Endothelial cell of umbilical vein (primary cell): ENCODE measurements around the gene OPCML. TPM values are rescaled to one million over a fixed set of nuclear protein-coding genes. Genes with fewer than 3 reads are reported as not detected.

ENCODE experiments used
- BruUV-seq: library from RNA; stranded (reverse); fragments of 400-500 nt; replicated peaks from 2 replicates; lab custom pipeline; 2021; lab: Mats Ljungman, UMichigan
- CTCF ChIA-PET: fragments of 300-600, 350-600 bp; sonication (Branson Sonifier 250); formaldehyde crosslinking; loops from one replicate; lab custom pipeline; 2021; ENCODE audit warnings: antibody characterized with exemption, inconsistent platforms; lab: Charles Lee
- POLR2A ChIA-PET: fragments of 300-600, 350-600 bp; sonication (Branson Sonifier 250); formaldehyde crosslinking; loops from one replicate; lab custom pipeline; 2021; ENCODE audit warnings: antibody characterized with exemption, inconsistent platforms; lab: Charles Lee
- DNase-seq: peaks from one replicate; pipeline ENCODE4 v3.0.0-alpha.2; 2011; ENCODE audit warnings: low read depth, low spot score
- FAIRE-seq: peaks from 2 replicates; lab custom pipeline; 2011; peaks lifted over from hg19 to GRCh38; lab: Jason Lieb, UNC
- H2AFZ ChIP-seq: 2 replicates; pipeline ENCODE4 v1.6.0; 2012; ENCODE audit warnings: low read depth, low read length, control low read depth, inconsistent platforms
- H3K27ac ChIP-seq: 2 replicates; pipeline ENCODE4 v1.5.1; 2011; ENCODE audit warnings: low read depth, mild to moderate bottlenecking, control low read depth, low read length, moderate library complexity; ENCODE audit not compliant: insufficient read depth
- H3K27me3 ChIP-seq, 2 experiments: 2 replicates each; pipeline versions ENCODE4 v1.6.0 to v1.6.1; 2011; ENCODE audit warnings: low read length in 2 of 2, mixed read lengths in 1 of 2; ENCODE audit not compliant: control insufficient read depth in 2 of 2, insufficient read depth in 2 of 2
- H3K36me3 ChIP-seq, 2 experiments: 2 replicates in 1 of 2; 3 replicates in 1 of 2; pipeline ENCODE4 v1.5.1; 2011; ENCODE audit warnings: low read length in 2 of 2, mild to moderate bottlenecking in 1 of 2, moderate library complexity in 1 of 2; ENCODE audit not compliant: control insufficient read depth in 2 of 2, insufficient read depth in 2 of 2; ENCODE audit errors: extremely low read depth in 1 of 2
- H3K4me1 ChIP-seq: 3 replicates; pipeline ENCODE4 v1.5.1; 2011; ENCODE audit warnings: mild to moderate bottlenecking, low read length; ENCODE audit not compliant: control insufficient read depth, insufficient read depth; ENCODE audit errors: extremely low read depth
- H3K4me2 ChIP-seq: 2 replicates; pipeline ENCODE4 v1.6.1; 2011; ENCODE audit warnings: low read length, control low read depth, mixed read lengths; ENCODE audit not compliant: insufficient read depth
- H3K4me3 ChIP-seq, 3 experiments: fragments of 200-600 bp in 1 of 3; sonication (generic), shearing (Covaris generic) in 1 of 3; replicated peaks in 1 of 3; 2 replicates each; pipeline ENCODE4 v1.5.1; 2011 to 2016; ENCODE audit warnings: control low read depth in 3 of 3, low read length in 3 of 3, mild to moderate bottlenecking in 2 of 3, inconsistent platforms in 1 of 3, low read depth in 1 of 3, moderate library complexity in 1 of 3; ENCODE audit not compliant: insufficient read depth in 1 of 3
- H3K79me2 ChIP-seq: 2 replicates; pipeline ENCODE4 v1.6.0; 2012; ENCODE audit warnings: low read length, inconsistent platforms; ENCODE audit not compliant: control insufficient read depth, insufficient read depth
- H3K9ac ChIP-seq: replicated peaks from 2 replicates; pipeline ENCODE3; 2011; ENCODE audit warnings: low read length, control low read depth; ENCODE audit not compliant: insufficient read depth; ENCODE audit errors: extremely low read depth
- H3K9me1 ChIP-seq: replicated peaks from 3 replicates; pipeline ENCODE4 v1.6.0; 2011; ENCODE audit warnings: mild to moderate bottlenecking, low read length; ENCODE audit not compliant: control insufficient read depth, insufficient read depth; ENCODE audit errors: extremely low read depth
- H3K9me3 ChIP-seq: replicated peaks from 2 replicates; pipeline ENCODE4 v1.5.1; 2012; ENCODE audit warnings: low read length, inconsistent platforms; ENCODE audit not compliant: control insufficient read depth, insufficient read depth
- H4K20me1 ChIP-seq: replicated peaks from 2 replicates; pipeline ENCODE3; 2011; ENCODE audit warnings: mild to moderate bottlenecking, low read length; ENCODE audit not compliant: control insufficient read depth, insufficient read depth; ENCODE audit errors: extremely low read depth
- EZH2 ChIP-seq: IDR thresholded peaks from 2 replicates; pipeline ENCODE4 v1.6.1; 2012; ENCODE audit warnings: borderline replicate concordance, low read depth, mild to moderate bottlenecking, moderate library complexity, low read length, inconsistent platforms; ENCODE audit not compliant: severe bottlenecking
- FOS ChIP-seq: IDR thresholded peaks from 2 replicates; pipeline ENCODE4 v1.6.1; 2011; ENCODE audit warnings: mild to moderate bottlenecking, low read length, moderate library complexity, borderline replicate concordance; ENCODE audit not compliant: insufficient read depth
- GATA2 ChIP-seq: IDR thresholded peaks from 2 replicates; pipeline ENCODE4 v1.7.0; 2011; ENCODE audit warnings: low read depth, mild to moderate bottlenecking, moderate library complexity, mixed read lengths, low read length; ENCODE audit not compliant: insufficient read length, insufficient read depth
- JUN ChIP-seq: IDR thresholded peaks from 2 replicates; pipeline ENCODE4 v1.6.1; 2011; ENCODE audit warnings: borderline replicate concordance, low read depth; ENCODE audit not compliant: insufficient read length, insufficient read depth
- MYC ChIP-seq: IDR thresholded peaks from one replicate; pipeline ENCODE4 v1.6.1; 2011; ENCODE audit warnings: mild to moderate bottlenecking, low read depth, low read length
- POLR2A ChIP-seq: IDR thresholded peaks from 2 replicates; pipeline ENCODE4 v1.6.1; 2012; ENCODE audit warnings: low read depth, mild to moderate bottlenecking, control low read depth, low read length
- POLR2AphosphoS5 ChIP-seq: IDR thresholded peaks from 2 replicates; pipeline ENCODE4 v1.6.1; 2012; ENCODE audit warnings: low read depth, mild to moderate bottlenecking, control low read depth, low read length, moderate library complexity; ENCODE audit not compliant: insufficient read depth
- dilution Hi-C: fragments of 300-500 bp; cut with MboI; formaldehyde crosslinking; loops from one replicate; pipeline ENCODE4 v1.15.0; 2019; ENCODE audit warnings: low sequenced_read_pairs; ENCODE audit not compliant: extremely low pct_ligation_motif_present
- intact Hi-C: fragments of 100-400 bp; cut with micrococcal nuclease; formaldehyde crosslinking; loops from one replicate; pipeline ENCODE4 v1.10.0; 2022
- polyA plus RNA-seq, 4 experiments: library from polyadenylated mRNA; depleted of rRNA in 3 of 4; stranded (reverse) in 3 of 4; unstranded in 1 of 4; fragments of >200 nt; gene quantifications; 2 replicates each; pipeline versions ENCODE4 v1.2.1 to v1.2.3, GENCODE V29; 2011 to 2012; ENCODE audit warnings: missing spikeins in 1 of 4
- total RNA-seq: library from RNA; stranded (reverse); gene quantifications from 2 replicates; pipeline ENCODE4 v1.2.3, GENCODE V29; 2021
- TF ChIP-seq, protein P1 (sequence below), 2 donors: IDR thresholded peaks; 1 replicate in 1 of 2; 2 replicates in 1 of 2; pipeline ENCODE4 v1.5.1; 2011; ENCODE audit warnings: low read length in 2 of 2, mild to moderate bottlenecking in 2 of 2, moderate library complexity in 2 of 2, control low read depth in 1 of 2, inconsistent platforms in 1 of 2, low read depth in 1 of 2; ENCODE audit not compliant: insufficient read depth in 1 of 2; ENCODE audit errors: extremely low read depth in 1 of 2
- TF ChIP-seq, protein P2 (sequence below): IDR thresholded peaks from 2 replicates; pipeline ENCODE4 v1.6.1; 2011; ENCODE audit not compliant: insufficient read depth, insufficient read length

OPCML gene
- total and polyA plus RNA-seq, 2 donors (not counting 3 experiments of a cell fraction or from before 2014, with no cell fraction given): not detected

GRCh38 chr11:133526790-133527189 is 5.5 kb downstream of the OPCML start:
- DNase-seq: no peak
- Histone ChIP-seq H2AFZ (no peak overlapping the region), H3K9ac (no peak overlapping the region), H3K36me3 (no peaks in the 10 kb centered on the region), H3K4me3 (no peak overlapping the region), H3K9me3 (peaks cover 4% of the 10 kb centered on the region), H3K4me1 (no peaks in the 10 kb centered on the region), H3K79me2 (no peaks in the 10 kb centered on the region), H3K9me1 (no peaks in the 10 kb centered on the region), H3K27ac (no peak overlapping the region), H4K20me1 (no peaks in the 10 kb centered on the region), H3K27me3 (no peaks in the 10 kb centered on the region), H3K4me2 (no peak overlapping the region)
- FAIRE-seq: no peak
- BruUV-seq: no TSS peak
- intact Hi-C loops (no loop called here), dilution Hi-C loops (no loop called here)
- POLR2A ChIA-PET: no interaction called here
- CTCF ChIA-PET: no interaction called here
- no peak for TF ChIP-seq JUN
- TF ChIP-seq MYC: no peak
- no peak for TF ChIP-seq GATA2
- TF ChIP-seq, protein P1, sequence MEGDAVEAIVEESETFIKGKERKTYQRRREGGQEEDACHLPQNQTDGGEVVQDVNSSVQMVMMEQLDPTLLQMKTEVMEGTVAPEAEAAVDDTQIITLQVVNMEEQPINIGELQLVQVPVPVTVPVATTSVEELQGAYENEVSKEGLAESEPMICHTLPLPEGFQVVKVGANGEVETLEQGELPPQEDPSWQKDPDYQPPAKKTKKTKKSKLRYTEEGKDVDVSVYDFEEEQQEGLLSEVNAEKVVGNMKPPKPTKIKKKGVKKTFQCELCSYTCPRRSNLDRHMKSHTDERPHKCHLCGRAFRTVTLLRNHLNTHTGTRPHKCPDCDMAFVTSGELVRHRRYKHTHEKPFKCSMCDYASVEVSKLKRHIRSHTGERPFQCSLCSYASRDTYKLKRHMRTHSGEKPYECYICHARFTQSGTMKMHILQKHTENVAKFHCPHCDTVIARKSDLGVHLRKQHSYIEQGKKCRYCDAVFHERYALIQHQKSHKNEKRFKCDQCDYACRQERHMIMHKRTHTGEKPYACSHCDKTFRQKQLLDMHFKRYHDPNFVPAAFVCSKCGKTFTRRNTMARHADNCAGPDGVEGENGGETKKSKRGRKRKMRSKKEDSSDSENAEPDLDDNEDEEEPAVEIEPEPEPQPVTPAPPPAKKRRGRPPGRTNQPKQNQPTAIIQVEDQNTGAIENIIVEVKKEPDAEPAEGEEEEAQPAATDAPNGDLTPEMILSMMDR (IDR thresholded peaks at IDR 0.05; ENCODE audit: extremely low read depth in 1 of 2, insufficient read depth in 1 of 2, low read depth in 1 of 2, low read length in 2 of 2): no peak
- TF ChIP-seq POLR2A: no peak
- TF ChIP-seq FOS: no peak
- TF ChIP-seq EZH2: no peak
- TF ChIP-seq POLR2AphosphoS5: no peak
- TF ChIP-seq, protein P2, sequence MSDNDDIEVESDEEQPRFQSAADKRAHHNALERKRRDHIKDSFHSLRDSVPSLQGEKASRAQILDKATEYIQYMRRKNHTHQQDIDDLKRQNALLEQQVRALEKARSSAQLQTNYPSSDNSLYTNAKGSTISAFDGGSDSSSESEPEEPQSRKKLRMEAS: no peak
